WERI-Rb-1 (cell line): Measurements from ENCODE around the gene TARP.

Source experiments
- DNase-seq: peaks from one replicate; pipeline ENCODE4 v3.0.0-alpha.2; 2020
- H3K27ac ChIP-seq: fragments of 250-450 bp; sonication (Bioruptor Pico); 2 replicates; pipeline ENCODE4 v1.5.1; 2020; ENCODE audit warnings: mild to moderate bottlenecking, moderate library complexity
- H3K27me3 ChIP-seq: fragments of 250-450 bp; sonication (Bioruptor Pico); 2 replicates; pipeline ENCODE4 v1.5.1; 2021; ENCODE audit warnings: mild to moderate bottlenecking, low read depth, moderate library complexity; ENCODE audit not compliant: insufficient read depth, severe bottlenecking
- H3K36me3 ChIP-seq: fragments of 250-450 bp; sonication (Bioruptor Pico); 2 replicates; pipeline ENCODE4 v1.5.1; 2020; ENCODE audit warnings: mild to moderate bottlenecking, moderate library complexity
- H3K4me3 ChIP-seq: 2 replicates; pipeline ENCODE4 v1.5.1; 2011; ENCODE audit warnings: low read depth, mild to moderate bottlenecking, control low read depth, low read length
- H3K9me3 ChIP-seq: fragments of 250-450 bp; sonication (Bioruptor Pico); 2 replicates; pipeline ENCODE4 v1.5.1; 2021; ENCODE audit warnings: mild to moderate bottlenecking, moderate library complexity; ENCODE audit not compliant: severe bottlenecking
- TF ChIP-seq, protein P1 (sequence below): IDR thresholded peaks from 2 replicates; pipeline ENCODE4 v1.5.1; 2011; ENCODE audit warnings: low read depth, mild to moderate bottlenecking, control low read depth, inconsistent platforms, low read length

TARP gene

GRCh38 chr7:38273286-38273995 is at the start of gene TARP:
Gene TARP (minus strand): TSS chr7:38273636.
- H3K4me3 ChIP-seq = no peak within 1 kb of the TSS
- TF ChIP-seq, protein P1, sequence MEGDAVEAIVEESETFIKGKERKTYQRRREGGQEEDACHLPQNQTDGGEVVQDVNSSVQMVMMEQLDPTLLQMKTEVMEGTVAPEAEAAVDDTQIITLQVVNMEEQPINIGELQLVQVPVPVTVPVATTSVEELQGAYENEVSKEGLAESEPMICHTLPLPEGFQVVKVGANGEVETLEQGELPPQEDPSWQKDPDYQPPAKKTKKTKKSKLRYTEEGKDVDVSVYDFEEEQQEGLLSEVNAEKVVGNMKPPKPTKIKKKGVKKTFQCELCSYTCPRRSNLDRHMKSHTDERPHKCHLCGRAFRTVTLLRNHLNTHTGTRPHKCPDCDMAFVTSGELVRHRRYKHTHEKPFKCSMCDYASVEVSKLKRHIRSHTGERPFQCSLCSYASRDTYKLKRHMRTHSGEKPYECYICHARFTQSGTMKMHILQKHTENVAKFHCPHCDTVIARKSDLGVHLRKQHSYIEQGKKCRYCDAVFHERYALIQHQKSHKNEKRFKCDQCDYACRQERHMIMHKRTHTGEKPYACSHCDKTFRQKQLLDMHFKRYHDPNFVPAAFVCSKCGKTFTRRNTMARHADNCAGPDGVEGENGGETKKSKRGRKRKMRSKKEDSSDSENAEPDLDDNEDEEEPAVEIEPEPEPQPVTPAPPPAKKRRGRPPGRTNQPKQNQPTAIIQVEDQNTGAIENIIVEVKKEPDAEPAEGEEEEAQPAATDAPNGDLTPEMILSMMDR = no peak
- no peaks in the 10 kb centered on the region for H3K9me3 ChIP-seq
- H3K27me3 ChIP-seq = no peaks in the 10 kb centered on the region
- no peaks in the 10 kb centered on the region for H3K36me3 ChIP-seq
- H3K27ac ChIP-seq = no peak within 1 kb of the TSS
- no peak for DNase-seq

- Histone ChIP-seq H3K36me3 (no peaks in the 10 kb centered on the region), H3K4me3 (no peak overlapping the region), H3K27me3 (no peaks in the 10 kb centered on the region), H3K27ac (no peak overlapping the region), H3K9me3 (no peaks in the 10 kb centered on the region)
- no peak for DNase-seq
- TF ChIP-seq, protein P1 = no peak
Observed at GRCh38 chr7:38323156-38323555, 49.7 kb upstream of the TARP start.

GRCh38 chr7:38322461-38322860 is 49.0 kb upstream of the TARP start:
- no peaks in the 10 kb centered on the region for H3K9me3 ChIP-seq
- no peaks in the 10 kb centered on the region for H3K36me3 ChIP-seq
- TF ChIP-seq, protein P1 = no peak
- no peak overlapping the region for H3K4me3 ChIP-seq
- H3K27ac ChIP-seq = no peak overlapping the region
- no peaks in the 10 kb centered on the region for H3K27me3 ChIP-seq
- DNase-seq = no peak

GRCh38 chr7:38321967-38322366 is 48.5 kb upstream of the TARP start:
- Histone ChIP-seq H3K9me3 (no peaks in the 10 kb centered on the region), H3K27ac (no peak overlapping the region), H3K36me3 (no peaks in the 10 kb centered on the region), H3K4me3 (no peak overlapping the region), H3K27me3 (no peaks in the 10 kb centered on the region)
- DNase-seq = no peak
- TF ChIP-seq, protein P1 = no peak

GRCh38 chr7:38321515-38321944 is 48.1 kb upstream of the TARP start:
- Histone ChIP-seq H3K27ac (no peak overlapping the region), H3K36me3 (no peaks in the 10 kb centered on the region), H3K4me3 (no peak overlapping the region), H3K27me3 (no peaks in the 10 kb centered on the region), H3K9me3 (no peaks in the 10 kb centered on the region)
- TF ChIP-seq, protein P1 = no peak
- DNase-seq = no peak

GRCh38 chr7:38321050-38321449 is 47.6 kb upstream of the TARP start:
- DNase-seq = no peak
- TF ChIP-seq, protein P1 = no peak
- no peak overlapping the region for H3K27ac ChIP-seq
- no peaks in the 10 kb centered on the region for H3K9me3 ChIP-seq
- no peaks in the 10 kb centered on the region for H3K36me3 ChIP-seq
- H3K4me3 ChIP-seq = no peak overlapping the region
- H3K27me3 ChIP-seq = no peaks in the 10 kb centered on the region
